ENCODE data around the gene PTPRN2. TPM values are rescaled to one million over a fixed set of nuclear protein-coding genes. Genes with fewer than 3 reads are reported as not detected.

Gene PTPRN2
- total RNA-seq, 1 experiment from 2014 or later, result 0.11 TPM

- TF ChIP-seq EZH2 (IDR thresholded peaks at IDR 0.05; ENCODE audit: borderline replicate concordance, low read depth, low read length, poor library complexity, severe bottlenecking) (no peak), CTCF (conservative IDR thresholded peaks at IDR 0.05; ENCODE audit: low read depth, low read length) (no peak)
- H3K9me3 ChIP-seq (ENCODE audit: low read depth, low read length, poor library complexity, severe bottlenecking), result peaks cover 39% of the 10 kb centered on the region
- no peaks in the 10 kb centered on the region for H3K27me3 ChIP-seq (replicated peaks; ENCODE audit: insufficient read depth, low read depth, low read length, poor library complexity)
- intact Hi-C loops (cut with micrococcal nuclease; ENCODE audit: unreplicated experiment), result no loop called here
- H3K27ac ChIP-seq (ENCODE audit: low read depth, low read length, poor library complexity, severe bottlenecking), result no peak overlapping the region
- H3K36me3 ChIP-seq (ENCODE audit: insufficient read depth, low read length, poor library complexity, severe bottlenecking), result no peaks in the 10 kb centered on the region
- H3K4me3 ChIP-seq (ENCODE audit: low read depth, low read length, poor library complexity, severe bottlenecking), result no peak overlapping the region
- H3K4me1 ChIP-seq (ENCODE audit: insufficient read depth, low read length, poor library complexity, severe bottlenecking), result no peaks in the 10 kb centered on the region
- BruUV-seq (replicated peaks), result no TSS peak
- ChIA-PET CTCF (no interaction called here), POLR2A (ENCODE audit: low non-redundant PET) (no interaction called here)
- DNase-seq (ENCODE audit: low spot score), result no peak
Observed at GRCh38 chr7:158111049-158111751, 476.4 kb downstream of the PTPRN2 start.

GRCh38 chr7:158110661-158111048 lies 477.0 kb downstream of the PTPRN2 start:
- Histone ChIP-seq H3K27me3 (replicated peaks; ENCODE audit: insufficient read depth, low read depth, low read length, poor library complexity) (no peaks in the 10 kb centered on the region), H3K4me3 (ENCODE audit: low read depth, low read length, poor library complexity, severe bottlenecking) (no peak overlapping the region), H3K4me1 (ENCODE audit: insufficient read depth, low read length, poor library complexity, severe bottlenecking) (no peaks in the 10 kb centered on the region), H3K9me3 (ENCODE audit: low read depth, low read length, poor library complexity, severe bottlenecking) (peaks cover 35% of the 10 kb centered on the region), H3K27ac (ENCODE audit: low read depth, low read length, poor library complexity, severe bottlenecking) (no peak overlapping the region), H3K36me3 (ENCODE audit: insufficient read depth, low read length, poor library complexity, severe bottlenecking) (no peaks in the 10 kb centered on the region)
- BruUV-seq (replicated peaks), result no TSS peak
- TF ChIP-seq EZH2 (IDR thresholded peaks at IDR 0.05; ENCODE audit: borderline replicate concordance, low read depth, low read length, poor library complexity, severe bottlenecking) (no peak), CTCF (conservative IDR thresholded peaks at IDR 0.05; ENCODE audit: low read depth, low read length) (no peak)
- intact Hi-C loops (cut with micrococcal nuclease; ENCODE audit: unreplicated experiment), result no loop called here
- ChIA-PET CTCF (no interaction called here), POLR2A (ENCODE audit: low non-redundant PET) (no interaction called here)
- DNase-seq (ENCODE audit: low spot score), result no peak

- Histone ChIP-seq H3K4me1 (ENCODE audit: insufficient read depth, low read length, poor library complexity, severe bottlenecking) (no peaks in the 10 kb centered on the region), H3K27me3 (replicated peaks; ENCODE audit: insufficient read depth, low read depth, low read length, poor library complexity) (no peaks in the 10 kb centered on the region), H3K9me3 (ENCODE audit: low read depth, low read length, poor library complexity, severe bottlenecking) (peaks cover 29% of the 10 kb centered on the region), H3K4me3 (ENCODE audit: low read depth, low read length, poor library complexity, severe bottlenecking) (no peak overlapping the region), H3K36me3 (ENCODE audit: insufficient read depth, low read length, poor library complexity, severe bottlenecking) (no peaks in the 10 kb centered on the region), H3K27ac (ENCODE audit: low read depth, low read length, poor library complexity, severe bottlenecking) (no peak overlapping the region)
- BruUV-seq (replicated peaks), result no TSS peak
- intact Hi-C loops (cut with micrococcal nuclease; ENCODE audit: unreplicated experiment), result no loop called here
- TF ChIP-seq EZH2 (IDR thresholded peaks at IDR 0.05; ENCODE audit: borderline replicate concordance, low read depth, low read length, poor library complexity, severe bottlenecking), result no peak
- TF ChIP-seq CTCF (conservative IDR thresholded peaks at IDR 0.05; ENCODE audit: low read depth, low read length), result no peak
- ChIA-PET CTCF (no interaction called here), POLR2A (ENCODE audit: low non-redundant PET) (no interaction called here)
- DNase-seq (ENCODE audit: low spot score), result no peak
Observed at GRCh38 chr7:158110034-158110590, 477.5 kb downstream of the PTPRN2 start.

All from A673 (cell line).